Neutrophil (primary cell): ENCODE data around the gene IRF2BPL.
A peak's percentile ranks its signal among the peaks of the same experiment; 100 is the strongest.

ENCODE experiments used
- H3K27ac ChIP-seq: fragments of 200-600 bp; sonication (generic); 2 replicates; pipeline ENCODE4 v1.5.1; 2016; ENCODE audit warnings: mild to moderate bottlenecking, moderate library complexity
- H3K27me3 ChIP-seq: fragments of 200-600 bp; sonication (generic); 2 replicates; pipeline ENCODE4 v1.6.0; 2016; ENCODE audit warnings: mild to moderate bottlenecking
- H3K36me3 ChIP-seq: fragments of 200-600 bp; sonication (generic); 2 replicates; pipeline ENCODE4 v1.5.1; 2017
- H3K4me1 ChIP-seq, 2 experiments: fragments of 200-600 bp in 1 of 2; sonication (generic) in 1 of 2; 1 replicate in 1 of 2; 2 replicates in 1 of 2; pipeline versions ENCODE4 v1.5.1 to v1.6.1; 2013 to 2016; ENCODE audit warnings: low read depth in 1 of 2, low read length in 1 of 2, mild to moderate bottlenecking in 1 of 2, moderate library complexity in 1 of 2; ENCODE audit not compliant: control insufficient read depth in 1 of 2, insufficient read depth in 1 of 2
- H3K4me3 ChIP-seq, 2 experiments: fragments of 200-600 bp in 1 of 2; sonication (generic) in 1 of 2; 1 replicate in 1 of 2; 2 replicates in 1 of 2; pipeline ENCODE4 v1.5.1; 2013 to 2016; ENCODE audit warnings: low read depth in 1 of 2, low read length in 1 of 2, mild to moderate bottlenecking in 1 of 2, moderate library complexity in 1 of 2
- H3K9me3 ChIP-seq: fragments of 200-600 bp; sonication (generic); 2 replicates; pipeline ENCODE4 v1.5.1; 2016
- TF ChIP-seq, protein P1 (sequence below): fragments of 200-600 bp; sonication (generic); IDR thresholded peaks from 2 replicates; pipeline ENCODE4 v1.5.1; 2016; ENCODE audit warnings: antibody characterized with exemption

IRF2BPL gene

DNA sequence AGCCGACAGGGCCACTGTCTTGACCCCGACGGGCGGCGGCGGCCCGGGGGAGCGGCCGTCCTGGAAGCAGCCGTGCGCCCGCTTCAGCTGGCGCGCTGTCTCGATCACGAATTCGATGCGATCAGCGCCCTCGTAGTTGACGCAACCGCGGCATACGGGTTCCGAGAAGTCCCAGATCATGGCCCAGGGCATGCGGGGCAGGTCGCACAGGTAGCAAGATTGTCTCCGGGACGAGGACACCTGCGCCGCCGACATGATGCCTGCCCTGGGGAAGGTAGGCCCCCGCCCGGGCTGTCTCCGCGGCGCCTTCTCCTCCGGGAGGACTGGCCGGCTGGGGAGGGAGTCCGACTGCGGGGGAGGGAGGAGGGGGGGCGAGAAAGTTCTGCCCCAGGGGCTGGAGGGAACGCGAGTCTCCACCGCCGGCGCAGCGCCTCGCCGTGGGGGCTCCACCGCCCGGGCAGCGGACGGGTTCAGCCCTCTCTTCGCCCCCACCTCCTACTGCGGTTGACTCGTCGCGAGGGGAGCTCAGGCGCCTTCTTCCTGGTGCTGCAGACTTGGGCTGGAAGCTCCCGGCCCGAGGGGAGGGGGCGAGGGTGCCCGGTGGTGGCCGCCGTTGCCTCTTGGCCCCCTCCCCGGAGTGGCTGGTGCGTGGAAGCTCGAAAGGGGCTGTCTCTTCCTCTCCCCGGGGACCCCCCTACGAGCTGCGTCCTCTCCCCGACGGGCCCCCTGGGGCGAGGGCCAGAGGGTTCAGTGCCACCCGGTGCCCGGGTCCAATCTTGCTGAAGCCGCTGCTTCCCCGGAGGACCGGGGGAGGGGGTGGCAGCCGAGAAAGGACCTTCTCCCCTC lies 747 bp downstream of the IRF2BPL start:
- no peaks in the 10 kb centered on the region for H3K27me3 ChIP-seq
- H3K27ac ChIP-seq, result peak overlapping the region; percentile 100
- H3K36me3 ChIP-seq, result peaks cover 21% of the 10 kb centered on the region
- TF ChIP-seq, protein P1, sequence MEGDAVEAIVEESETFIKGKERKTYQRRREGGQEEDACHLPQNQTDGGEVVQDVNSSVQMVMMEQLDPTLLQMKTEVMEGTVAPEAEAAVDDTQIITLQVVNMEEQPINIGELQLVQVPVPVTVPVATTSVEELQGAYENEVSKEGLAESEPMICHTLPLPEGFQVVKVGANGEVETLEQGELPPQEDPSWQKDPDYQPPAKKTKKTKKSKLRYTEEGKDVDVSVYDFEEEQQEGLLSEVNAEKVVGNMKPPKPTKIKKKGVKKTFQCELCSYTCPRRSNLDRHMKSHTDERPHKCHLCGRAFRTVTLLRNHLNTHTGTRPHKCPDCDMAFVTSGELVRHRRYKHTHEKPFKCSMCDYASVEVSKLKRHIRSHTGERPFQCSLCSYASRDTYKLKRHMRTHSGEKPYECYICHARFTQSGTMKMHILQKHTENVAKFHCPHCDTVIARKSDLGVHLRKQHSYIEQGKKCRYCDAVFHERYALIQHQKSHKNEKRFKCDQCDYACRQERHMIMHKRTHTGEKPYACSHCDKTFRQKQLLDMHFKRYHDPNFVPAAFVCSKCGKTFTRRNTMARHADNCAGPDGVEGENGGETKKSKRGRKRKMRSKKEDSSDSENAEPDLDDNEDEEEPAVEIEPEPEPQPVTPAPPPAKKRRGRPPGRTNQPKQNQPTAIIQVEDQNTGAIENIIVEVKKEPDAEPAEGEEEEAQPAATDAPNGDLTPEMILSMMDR, result no peak
- no peaks in the 10 kb centered on the region for H3K9me3 ChIP-seq
- H3K4me1 ChIP-seq, result peaks cover 42 to 52% of the 10 kb centered on the region in 2 experiments
- H3K4me3 ChIP-seq, result peak overlapping the region; percentile 86 to 90

DNA sequence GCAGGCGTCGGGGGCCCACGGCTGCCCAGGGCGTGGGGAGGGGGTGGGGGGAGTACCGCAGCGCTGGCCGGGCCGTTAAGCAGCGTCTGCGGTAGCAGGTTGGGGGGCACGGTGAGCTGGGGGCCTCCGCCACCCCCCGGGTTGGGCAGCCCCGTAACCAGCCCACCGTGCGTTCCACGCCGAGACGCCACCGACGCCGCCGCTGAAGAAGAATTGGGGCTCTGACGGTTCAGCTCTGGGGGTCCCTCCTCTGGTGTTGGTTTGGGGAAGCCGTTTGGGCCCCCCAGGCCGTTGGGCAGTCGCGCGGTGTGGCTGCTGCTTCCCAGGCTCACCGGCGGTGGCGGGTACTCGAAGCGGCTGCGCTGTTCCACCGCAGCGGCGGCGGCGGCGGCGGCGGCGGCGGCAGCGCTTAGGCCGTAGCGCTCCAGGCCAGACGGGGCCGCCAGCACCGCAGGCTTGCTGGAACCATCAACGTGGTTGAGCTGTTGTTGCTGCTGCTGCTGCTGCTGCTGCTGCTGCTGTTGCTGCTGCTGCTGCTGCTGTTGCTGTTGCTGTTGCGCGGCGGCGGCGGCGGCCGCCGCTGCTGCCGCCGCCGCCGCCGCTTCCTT lies 1.5 kb downstream of the IRF2BPL start:
- TF ChIP-seq, protein P1, result peak; percentile 35
- Histone ChIP-seq H3K4me3 (peak overlapping the region; percentile 86 to 90), H3K27ac (peak overlapping the region; percentile 100), H3K36me3 (peaks cover 21% of the 10 kb centered on the region), H3K27me3 (no peaks in the 10 kb centered on the region), H3K4me1 (peaks cover 37 to 47% of the 10 kb centered on the region in 2 experiments), H3K9me3 (no peaks in the 10 kb centered on the region)

DNA sequence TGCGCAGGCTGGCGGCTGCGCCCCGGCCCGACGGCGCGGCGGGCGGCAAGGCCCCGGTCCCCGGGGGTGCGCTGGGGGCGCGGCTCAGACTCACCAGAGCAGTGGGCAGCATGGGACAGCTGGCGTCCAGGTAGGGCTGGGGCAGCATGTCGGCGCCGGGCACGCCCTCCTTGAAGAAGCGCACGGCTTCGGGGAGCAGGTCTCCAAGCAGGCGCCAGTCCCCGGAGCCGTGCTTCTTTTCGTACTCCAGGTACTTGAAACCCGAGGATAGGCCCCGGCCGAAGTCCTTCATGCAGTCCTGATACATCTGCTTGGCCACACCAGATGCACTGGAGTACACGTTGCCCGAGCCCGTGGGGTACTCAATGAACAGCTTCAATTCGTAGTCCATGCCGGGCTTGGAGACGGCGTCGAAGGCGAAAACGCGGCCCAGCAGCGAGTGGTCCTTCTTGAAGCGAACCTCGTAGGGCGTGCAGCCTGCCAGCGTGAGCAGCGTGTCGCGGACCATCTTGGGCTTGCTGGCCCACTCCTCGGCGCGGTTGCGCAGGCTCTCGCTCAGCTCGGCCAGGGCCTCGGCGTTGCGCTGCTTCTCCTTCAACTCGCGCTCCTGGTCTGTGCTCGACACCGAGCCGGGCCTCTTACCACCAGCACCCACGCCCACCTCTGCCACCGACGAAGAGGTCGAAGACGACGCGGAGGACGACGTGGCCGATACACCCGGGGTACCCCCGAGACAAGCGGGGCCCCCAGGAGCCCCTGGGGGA lies 2.2 kb downstream of the IRF2BPL start:
- H3K27ac ChIP-seq, result peak overlapping the region; percentile 100
- no peaks in the 10 kb centered on the region for H3K27me3 ChIP-seq
- no peaks in the 10 kb centered on the region for H3K9me3 ChIP-seq
- TF ChIP-seq, protein P1, result no peak
- peaks cover 30 to 41% of the 10 kb centered on the region in 2 experiments for H3K4me1 ChIP-seq
- H3K36me3 ChIP-seq, result peaks cover 21% of the 10 kb centered on the region
- peak overlapping the region; percentile 86 to 90 for H3K4me3 ChIP-seq

DNA sequence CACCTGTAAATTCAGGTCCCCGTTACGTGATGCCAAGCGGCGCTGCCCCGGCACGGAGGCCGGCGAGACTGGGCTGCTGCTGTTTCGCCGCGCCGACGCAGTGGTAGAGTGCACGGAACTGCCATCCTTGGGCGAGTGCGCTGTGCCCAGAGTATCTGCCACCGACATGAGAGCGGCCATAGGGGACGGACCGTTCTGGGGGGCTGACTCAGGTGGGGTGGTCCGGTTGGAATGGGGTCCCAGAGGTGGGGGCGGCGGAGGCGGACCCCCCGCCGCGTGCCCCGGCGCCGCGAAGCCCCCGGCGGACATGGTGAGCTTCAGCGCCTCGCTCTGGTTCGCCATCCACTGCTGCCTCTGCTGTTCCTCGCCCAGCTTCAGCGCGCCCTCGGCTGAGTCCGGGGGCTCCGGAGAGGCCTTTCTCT lies 2.8 kb downstream of the IRF2BPL start:
- no peaks in the 10 kb centered on the region for H3K9me3 ChIP-seq
- H3K4me3 ChIP-seq, result peak overlapping the region in 1 of 2 experiments; percentile 90
- H3K27ac ChIP-seq, result no peak overlapping the region
- H3K27me3 ChIP-seq, result no peaks in the 10 kb centered on the region
- peaks cover 30 to 39% of the 10 kb centered on the region in 2 experiments for H3K4me1 ChIP-seq
- H3K36me3 ChIP-seq, result peaks cover 21% of the 10 kb centered on the region
- TF ChIP-seq, protein P1, result no peak

DNA sequence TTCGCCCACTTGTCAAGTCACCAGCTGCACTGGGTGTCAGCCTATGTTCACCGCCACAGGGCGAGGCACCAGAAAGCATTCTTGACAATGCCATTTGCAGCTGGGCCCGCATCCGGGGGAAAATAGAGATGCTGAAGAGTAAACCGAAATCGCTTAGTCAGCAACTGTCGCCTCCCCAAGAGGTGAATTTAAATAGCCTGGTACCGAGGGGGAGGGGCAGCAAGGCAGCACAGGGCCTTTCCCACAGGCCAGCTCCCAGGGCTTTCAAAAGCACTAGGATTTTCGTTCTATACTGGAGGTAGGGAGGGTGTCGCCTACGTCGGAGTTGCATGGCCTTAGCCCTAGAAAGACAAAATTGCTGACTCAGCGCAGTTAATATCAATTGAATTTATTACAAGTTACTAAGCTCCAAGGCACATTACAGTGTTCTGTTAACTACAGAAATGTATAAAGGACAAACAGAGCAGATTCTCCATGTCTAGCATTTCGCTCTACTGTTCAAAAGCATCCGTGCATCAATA lies 4.3 kb downstream of the IRF2BPL start:
- Histone ChIP-seq H3K27me3 (no peaks in the 10 kb centered on the region), H3K9me3 (no peaks in the 10 kb centered on the region), H3K36me3 (peaks cover 21% of the 10 kb centered on the region), H3K27ac (no peak overlapping the region), H3K4me1 (peaks cover 21 to 32% of the 10 kb centered on the region in 2 experiments), H3K4me3 (no peak overlapping the region)
- TF ChIP-seq, protein P1, result no peak
